Measurements from ENCODE around the gene NCKAP5. TPM values are rescaled to one million over a fixed set of nuclear protein-coding genes. Genes with fewer than 3 reads are reported as not detected.

Gene NCKAP5
- total and polyA plus RNA-seq, 10 donors: 0.39 to 6.0 (median 3.3) TPM

DNA sequence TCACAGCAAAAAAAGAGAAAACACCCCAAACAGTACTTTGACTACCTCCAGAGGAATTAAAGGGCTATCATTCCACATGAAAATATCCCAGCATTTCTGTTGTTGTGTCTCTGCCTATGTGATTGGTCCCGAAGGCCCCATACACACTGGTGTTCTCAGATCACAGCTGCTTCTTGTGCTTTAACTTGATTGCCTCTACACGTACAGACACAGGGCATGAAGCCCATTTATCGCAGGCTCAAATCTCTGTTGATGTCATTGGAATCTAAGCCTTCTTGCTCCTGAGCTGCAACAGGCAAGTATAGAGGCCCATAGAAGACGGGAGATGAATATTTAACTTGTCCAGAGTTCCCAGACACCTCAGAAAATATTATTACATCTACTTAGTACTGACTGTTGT, 405.2 kb downstream of the NCKAP5 start:
- Histone ChIP-seq H3K36me3 (no peaks in the 10 kb centered on the region), H3K4me3 (no peak overlapping the region), H3K4me1 (no peaks in the 10 kb centered on the region), H3K9me3 (no peaks in the 10 kb centered on the region), H3K27me3 (replicated peaks in 1 of 7) (no peaks in the 10 kb centered on the region), H3K27ac (no peak overlapping the region)
- 80 to 88% (median 85%) methylated on average over 4 of the region's 4 CpGs for WGBS, 5 donors
- intact Hi-C loops (cut with DNase I; ENCODE audit: low total_unique reads): no loop called here
- no peak for DNase-seq
- TF ChIP-seq POLR2AphosphoS5 (IDR thresholded peaks at IDR 0.05) (no peak), POLR2A (IDR thresholded peaks at IDR 0.05) (no peak)
- TF ChIP-seq, protein P1, sequence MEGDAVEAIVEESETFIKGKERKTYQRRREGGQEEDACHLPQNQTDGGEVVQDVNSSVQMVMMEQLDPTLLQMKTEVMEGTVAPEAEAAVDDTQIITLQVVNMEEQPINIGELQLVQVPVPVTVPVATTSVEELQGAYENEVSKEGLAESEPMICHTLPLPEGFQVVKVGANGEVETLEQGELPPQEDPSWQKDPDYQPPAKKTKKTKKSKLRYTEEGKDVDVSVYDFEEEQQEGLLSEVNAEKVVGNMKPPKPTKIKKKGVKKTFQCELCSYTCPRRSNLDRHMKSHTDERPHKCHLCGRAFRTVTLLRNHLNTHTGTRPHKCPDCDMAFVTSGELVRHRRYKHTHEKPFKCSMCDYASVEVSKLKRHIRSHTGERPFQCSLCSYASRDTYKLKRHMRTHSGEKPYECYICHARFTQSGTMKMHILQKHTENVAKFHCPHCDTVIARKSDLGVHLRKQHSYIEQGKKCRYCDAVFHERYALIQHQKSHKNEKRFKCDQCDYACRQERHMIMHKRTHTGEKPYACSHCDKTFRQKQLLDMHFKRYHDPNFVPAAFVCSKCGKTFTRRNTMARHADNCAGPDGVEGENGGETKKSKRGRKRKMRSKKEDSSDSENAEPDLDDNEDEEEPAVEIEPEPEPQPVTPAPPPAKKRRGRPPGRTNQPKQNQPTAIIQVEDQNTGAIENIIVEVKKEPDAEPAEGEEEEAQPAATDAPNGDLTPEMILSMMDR (IDR thresholded peaks at IDR 0.05 in 8 of 11, conservative IDR thresholded peaks at IDR 0.05 in 3 of 11): no peak

DNA sequence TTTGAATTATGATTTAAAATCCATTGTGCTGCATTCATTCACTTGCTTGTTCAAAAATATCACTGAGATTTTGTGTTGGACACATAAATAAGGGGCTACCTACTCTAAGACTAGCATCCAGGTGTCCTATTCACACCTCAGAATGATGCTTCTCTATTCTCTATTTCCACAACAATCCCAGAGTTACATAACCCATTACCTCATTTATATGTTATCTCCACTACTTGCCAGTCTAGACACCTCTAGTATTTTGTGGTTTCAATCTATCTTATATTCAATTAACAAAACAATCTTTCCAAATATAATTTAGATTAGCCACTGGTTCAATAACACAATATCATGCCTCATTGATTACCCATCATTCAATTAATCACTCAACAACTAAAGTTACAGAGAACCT, 409.8 kb downstream of the NCKAP5 start:
- Histone ChIP-seq H3K4me3 (no peak overlapping the region), H3K27me3 (replicated peaks in 1 of 7) (no peaks in the 10 kb centered on the region), H3K9me3 (no peaks in the 10 kb centered on the region), H3K27ac (no peak overlapping the region), H3K36me3 (no peaks in the 10 kb centered on the region), H3K4me1 (no peaks in the 10 kb centered on the region)
- TF ChIP-seq, protein P1 (IDR thresholded peaks at IDR 0.05 in 8 of 11, conservative IDR thresholded peaks at IDR 0.05 in 3 of 11): no peak
- no peak for TF ChIP-seq POLR2A (IDR thresholded peaks at IDR 0.05)
- no peak for TF ChIP-seq POLR2AphosphoS5 (IDR thresholded peaks at IDR 0.05)
- DNase-seq: no peak
- intact Hi-C loops (cut with DNase I; ENCODE audit: low total_unique reads): no loop called here

DNA sequence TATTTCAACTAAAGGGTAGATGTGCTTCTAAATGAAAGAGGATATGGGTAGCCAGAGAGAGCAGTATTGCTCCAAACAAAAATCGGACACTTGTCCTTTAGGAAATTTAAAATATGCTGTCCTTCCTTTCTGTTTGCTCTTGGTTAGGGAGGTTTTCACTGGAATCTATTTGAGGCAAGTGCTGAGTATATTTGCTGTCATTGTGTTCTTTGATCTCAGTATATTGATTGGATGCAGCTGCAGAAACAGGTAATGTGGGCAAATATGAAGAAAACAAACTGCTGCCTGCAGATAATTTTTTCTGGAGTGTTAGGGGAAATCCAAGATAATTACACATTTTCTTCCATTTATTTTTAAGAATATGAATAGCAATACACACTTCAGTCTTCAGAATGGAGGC, 410.2 kb downstream of the NCKAP5 start:
- 0 to 81% (median 68%) methylated on average over 1 of the region's 1 CpG for WGBS, 5 donors
- Histone ChIP-seq H3K4me1 (no peaks in the 10 kb centered on the region), H3K9me3 (no peaks in the 10 kb centered on the region), H3K36me3 (no peaks in the 10 kb centered on the region), H3K27me3 (replicated peaks in 1 of 7) (no peaks in the 10 kb centered on the region), H3K4me3 (no peak overlapping the region), H3K27ac (no peak overlapping the region)
- TF ChIP-seq, protein P1 (IDR thresholded peaks at IDR 0.05 in 8 of 11, conservative IDR thresholded peaks at IDR 0.05 in 3 of 11): no peak
- TF ChIP-seq POLR2A (IDR thresholded peaks at IDR 0.05): no peak
- TF ChIP-seq POLR2AphosphoS5 (IDR thresholded peaks at IDR 0.05): no peak
- no peak for DNase-seq
- intact Hi-C loops (cut with DNase I; ENCODE audit: low total_unique reads): no loop called here

GRCh38 chr2:133157141-133157540, 411.1 kb downstream of the NCKAP5 start:
- Histone ChIP-seq H3K27ac (no peak overlapping the region), H3K4me1 (no peaks in the 10 kb centered on the region), H3K9me3 (no peaks in the 10 kb centered on the region), H3K27me3 (replicated peaks in 1 of 7) (no peaks in the 10 kb centered on the region), H3K4me3 (no peak overlapping the region), H3K36me3 (no peaks in the 10 kb centered on the region)
- intact Hi-C loops (cut with DNase I; ENCODE audit: low total_unique reads): no loop called here
- WGBS, 5 donors: 81 to 85% (median 84%) methylated on average over 3 of the region's 3 CpGs
- TF ChIP-seq POLR2AphosphoS5 (IDR thresholded peaks at IDR 0.05): no peak
- TF ChIP-seq, protein P1 (IDR thresholded peaks at IDR 0.05 in 8 of 11, conservative IDR thresholded peaks at IDR 0.05 in 3 of 11): no peak
- TF ChIP-seq POLR2A (IDR thresholded peaks at IDR 0.05): no peak
- no peak for DNase-seq

Measured in spleen (tissue), 11 donors.